GM19023 (cell line): ENCODE data around the gene MTMR10.

ENCODE experiments used
- ATAC-seq: cut with Tn5 transposase; IDR thresholded peaks from one replicate; pipeline ENCODE4 v1.9.1; 2021; ENCODE audit warnings: mild to moderate bottlenecking, moderate library complexity; ENCODE audit not compliant: unreplicated experiment

MTMR10 gene

GRCh38 chr15:31014608-31014925 is 23.1 kb upstream of the MTMR10 start:
- no peak for ATAC-seq

GRCh38 chr15:31013863-31014607 is 22.6 kb upstream of the MTMR10 start:
- peak; percentile 66 for ATAC-seq

- ATAC-seq = no peak
Observed at GRCh38 chr15:31012455-31012854, 21.0 kb upstream of the MTMR10 start.

GRCh38 chr15:31010036-31010435 is 18.6 kb upstream of the MTMR10 start:
- ATAC-seq = no peak

- ATAC-seq = no peak
Observed at GRCh38 chr15:31005660-31006059, 14.2 kb upstream of the MTMR10 start.

- ATAC-seq = peak; percentile 92
Observed at GRCh38 chr15:31004220-31004733, 12.8 kb upstream of the MTMR10 start.

- ATAC-seq = no peak
Observed at GRCh38 chr15:31001702-31002101, 10.3 kb upstream of the MTMR10 start.

- ATAC-seq = no peak
Observed at GRCh38 chr15:30999729-31000128, 8.3 kb upstream of the MTMR10 start.

- no peak for ATAC-seq
Observed at GRCh38 chr15:30997270-30997669, 5.8 kb upstream of the MTMR10 start.

- no peak for ATAC-seq
Observed at GRCh38 chr15:30992249-30992864, 929 bp upstream of the MTMR10 start.

- no peak for ATAC-seq
Observed at GRCh38 chr15:30990446-30991254, 778 bp downstream of the MTMR10 start.

GRCh38 chr15:30990036-30990435 is 1.4 kb downstream of the MTMR10 start:
- ATAC-seq = no peak

- no peak for ATAC-seq
Observed at GRCh38 chr15:30985081-30985531, 6.3 kb downstream of the MTMR10 start.

- ATAC-seq = no peak
Observed at GRCh38 chr15:30984542-30984941, 6.9 kb downstream of the MTMR10 start.

GRCh38 chr15:30984118-30984517 is 7.3 kb downstream of the MTMR10 start:
- no peak for ATAC-seq

- no peak for ATAC-seq
Observed at GRCh38 chr15:30979457-30979856, 12.0 kb downstream of the MTMR10 start.

GRCh38 chr15:30978328-30978727 is 13.1 kb downstream of the MTMR10 start:
- ATAC-seq = no peak

- ATAC-seq = no peak
Observed at GRCh38 chr15:30974112-30974511, 17.3 kb downstream of the MTMR10 start.

GRCh38 chr15:30973379-30973778 is 18.0 kb downstream of the MTMR10 start:
- ATAC-seq = no peak

- no peak for ATAC-seq
Observed at GRCh38 chr15:30969724-30970123, 21.7 kb downstream of the MTMR10 start.

- ATAC-seq = no peak
Observed at GRCh38 chr15:30963681-30964080, 27.7 kb downstream of the MTMR10 start.

- ATAC-seq = no peak
Observed at GRCh38 chr15:30962659-30963058, 28.8 kb downstream of the MTMR10 start.
